ENCODE results near the gene NT5DC3. TPM values are rescaled to one million over a fixed set of nuclear protein-coding genes. Genes with fewer than 3 reads are reported as not detected.

NT5DC3 gene
- total RNA-seq, 2 donors from 2014 or later = 24.2 to 28.3 TPM

DNA sequence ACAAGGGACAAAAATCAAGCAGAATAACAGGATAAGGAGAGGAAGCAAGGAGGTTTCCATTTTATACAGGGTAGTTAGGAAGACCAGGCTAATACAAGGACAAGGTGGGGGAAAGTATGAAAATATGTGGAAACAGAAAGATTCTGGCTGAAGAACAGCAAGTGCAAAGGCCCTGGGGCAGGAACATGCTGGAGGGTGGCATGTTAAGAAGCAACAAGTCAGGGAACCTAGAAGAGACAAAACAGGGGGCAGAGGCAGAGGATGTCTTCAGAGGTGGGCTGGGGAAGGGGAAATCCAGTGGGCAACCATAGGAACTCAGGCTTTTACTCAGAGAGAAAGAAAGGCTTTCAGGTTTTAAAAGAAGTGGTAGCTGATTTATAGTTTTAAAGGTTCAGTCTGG, 54.8 kb downstream of the NT5DC3 start:
- Histone ChIP-seq H3K36me3 (ENCODE audit: control insufficient read depth, insufficient read depth, low read length) (peaks cover 59% of the 10 kb centered on the region), H3K4me3 (ENCODE audit: low read length) (no peak overlapping the region), H3K27me3 (ENCODE audit: control insufficient read depth, insufficient read depth, low read length, poor library complexity, severe bottlenecking) (no peaks in the 10 kb centered on the region), H3K4me1 (ENCODE audit: control insufficient read depth, insufficient read depth, low read length) (no peaks in the 10 kb centered on the region), H3K9ac (ENCODE audit: extremely low read depth, low read length, poor library complexity, severe bottlenecking) (no peak overlapping the region), H3K27ac (ENCODE audit: low read depth, low read length) (no peak overlapping the region), H3K9me3 (ENCODE audit: control insufficient read depth, low read length) (no peaks in the 10 kb centered on the region)
- DNase-seq = no peak
- no peaks in the 10 kb centered on the region for H3K9me3 Mint-ChIP-seq
- no peak overlapping the region for H3K27ac Mint-ChIP-seq
- no peaks in the 10 kb centered on the region for H3K27me3 Mint-ChIP-seq (ENCODE audit: insufficient read depth)
- H3K4me1 Mint-ChIP-seq = no peaks in the 10 kb centered on the region
- H3K4me3 Mint-ChIP-seq = no peak overlapping the region
- TF ChIP-seq CTCF (conservative IDR thresholded peaks at IDR 0.05) = no peak
- H3K36me3 Mint-ChIP-seq (ENCODE audit: low read depth) = peaks cover 47% of the 10 kb centered on the region

GRCh38 chr12:103785243-103786031, 55.6 kb downstream of the NT5DC3 start:
- Mint-ChIP-seq H3K4me3 (no peak overlapping the region), H3K9me3 (no peaks in the 10 kb centered on the region), H3K27me3 (ENCODE audit: insufficient read depth) (no peaks in the 10 kb centered on the region), H3K36me3 (ENCODE audit: low read depth) (peaks cover 50% of the 10 kb centered on the region), H3K27ac (no peak overlapping the region), H3K4me1 (no peaks in the 10 kb centered on the region)
- H3K27ac ChIP-seq (ENCODE audit: low read depth, low read length) = no peak overlapping the region
- TF ChIP-seq CTCF (conservative IDR thresholded peaks at IDR 0.05) = no peak
- H3K36me3 ChIP-seq (ENCODE audit: control insufficient read depth, insufficient read depth, low read length) = peaks cover 60% of the 10 kb centered on the region
- whole genome bisulfite sequencing, 2 experiments (ENCODE audit: insufficient coverage in 1 of 2, insufficient read length in 1 of 2) = 89 to 95% methylated on average over 3 to 4 of the region's 4 CpGs
- H3K27me3 ChIP-seq (ENCODE audit: control insufficient read depth, insufficient read depth, low read length, poor library complexity, severe bottlenecking) = no peaks in the 10 kb centered on the region
- H3K9ac ChIP-seq (ENCODE audit: extremely low read depth, low read length, poor library complexity, severe bottlenecking) = no peak overlapping the region
- H3K4me3 ChIP-seq (ENCODE audit: low read length) = no peak overlapping the region
- DNase-seq = no peak
- H3K4me1 ChIP-seq (ENCODE audit: control insufficient read depth, insufficient read depth, low read length) = no peaks in the 10 kb centered on the region
- no peaks in the 10 kb centered on the region for H3K9me3 ChIP-seq (ENCODE audit: control insufficient read depth, low read length)

DNA sequence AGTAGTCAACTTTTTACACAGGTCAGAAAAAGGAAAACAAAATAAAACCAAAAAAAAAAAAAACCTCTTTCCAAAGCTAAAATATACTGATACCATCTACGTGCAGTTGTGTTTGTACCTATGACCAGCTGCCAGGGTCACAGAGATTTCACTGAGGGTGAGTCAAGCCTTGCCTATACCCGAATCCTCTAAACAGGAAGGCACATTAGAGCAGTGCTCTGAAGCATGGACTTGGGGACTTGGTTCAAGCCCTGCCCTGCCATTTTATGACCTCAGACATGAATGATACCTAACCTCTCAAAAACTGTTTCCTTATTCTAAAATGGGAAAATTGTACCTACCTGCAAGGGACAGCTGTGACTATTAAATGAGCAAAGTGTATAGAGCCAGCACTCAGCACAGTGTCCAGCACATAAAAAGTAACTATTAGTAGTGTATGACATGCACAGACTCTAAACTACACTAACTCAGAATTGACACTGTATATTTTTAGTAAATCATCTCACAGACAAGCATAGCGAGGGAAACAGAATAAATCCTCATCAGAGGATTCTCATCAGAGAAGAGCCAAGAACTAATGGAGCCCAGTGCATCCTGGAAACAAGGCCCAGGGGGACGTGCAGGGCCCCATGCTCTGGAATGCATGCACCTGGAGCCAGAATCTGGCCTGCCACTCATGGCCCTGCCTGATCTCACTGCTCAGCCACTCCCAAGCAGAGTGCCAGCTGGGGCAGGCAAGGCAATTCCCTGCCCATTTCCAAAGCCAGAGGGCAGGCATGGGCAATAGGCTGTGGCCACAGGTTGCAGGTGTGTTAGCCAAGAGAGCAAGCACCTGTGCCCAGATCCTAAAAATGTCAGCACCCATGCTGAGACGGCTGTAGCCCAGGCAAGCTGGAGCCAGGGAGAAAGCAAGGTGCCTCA, 57.0 kb downstream of the NT5DC3 start:
- DNase-seq = no peak
- H3K4me3 Mint-ChIP-seq = no peak overlapping the region
- H3K4me1 Mint-ChIP-seq = peaks cover 5% of the 10 kb centered on the region
- no peak for TF ChIP-seq CTCF (conservative IDR thresholded peaks at IDR 0.05)
- Histone ChIP-seq H3K36me3 (ENCODE audit: control insufficient read depth, insufficient read depth, low read length) (peaks cover 70% of the 10 kb centered on the region), H3K9me3 (ENCODE audit: control insufficient read depth, low read length) (no peaks in the 10 kb centered on the region), H3K27me3 (ENCODE audit: control insufficient read depth, insufficient read depth, low read length, poor library complexity, severe bottlenecking) (no peaks in the 10 kb centered on the region), H3K9ac (ENCODE audit: extremely low read depth, low read length, poor library complexity, severe bottlenecking) (no peak overlapping the region), H3K4me1 (ENCODE audit: control insufficient read depth, insufficient read depth, low read length) (no peaks in the 10 kb centered on the region), H3K4me3 (ENCODE audit: low read length) (no peak overlapping the region), H3K27ac (ENCODE audit: low read depth, low read length) (no peak overlapping the region)
- H3K36me3 Mint-ChIP-seq (ENCODE audit: low read depth) = peaks cover 55% of the 10 kb centered on the region
- no peak overlapping the region for H3K27ac Mint-ChIP-seq
- WGBS, 2 experiments (ENCODE audit: insufficient coverage in 1 of 2, insufficient read length in 1 of 2) = 90 to 91% methylated on average over 3 to 5 of the region's 5 CpGs
- no peaks in the 10 kb centered on the region for H3K9me3 Mint-ChIP-seq
- H3K27me3 Mint-ChIP-seq (ENCODE audit: insufficient read depth) = no peaks in the 10 kb centered on the region

Data from endodermal cell (in vitro differentiated cells).